ENCODE results near the gene TMEM255A.

GRCh38 chrX:120358737-120359456 is 47.6 kb upstream of the TMEM255A start:
- TF ChIP-seq CTCF (optimal IDR thresholded peaks at IDR 0.05 in 1 of 3, IDR thresholded peaks at IDR 0.05 in 1 of 3, conservative IDR thresholded peaks at IDR 0.05 in 1 of 3; ENCODE audit: extremely low read depth in 1 of 3, insufficient read depth in 2 of 3, low read length in 3 of 3), result no peak
- TF ChIP-seq EZH2 (IDR thresholded peaks at IDR 0.05; ENCODE audit: low read length), result no peak

Measured in keratinocyte (primary cell).